Measurements from ENCODE around the gene ARHGAP23.

- TF ChIP-seq CTCF (optimal IDR thresholded peaks at IDR 0.05 in 1 of 3, IDR thresholded peaks at IDR 0.05 in 1 of 3, conservative IDR thresholded peaks at IDR 0.05 in 1 of 3; ENCODE audit: extremely low read depth in 1 of 3, insufficient read depth in 2 of 3, low read length in 3 of 3) (no peak), EZH2 (IDR thresholded peaks at IDR 0.05; ENCODE audit: low read length) (no peak)
Measured at GRCh38 chr17:38476549-38476948, 48.3 kb downstream of the ARHGAP23 start.

Measured in keratinocyte (primary cell).